ENCODE data around the gene ROR1. TPM values are rescaled to one million over a fixed set of nuclear protein-coding genes. Genes with fewer than 3 reads are reported as not detected.

ROR1 gene
- total and polyA plus RNA-seq, 2 of the 4 experiments (the other 2 are of a cell fraction) = 4.4 to 10.0 TPM

- intact Hi-C loops (cut with micrococcal nuclease) = no loop called here
Observed at GRCh38 chr1:63935553-63935952, 161.7 kb downstream of the ROR1 start.

More at GRCh38 chr1:63935553-63935952, 161.7 kb downstream of the ROR1 start:
- no peak overlapping the region for H3K14ac ChIP-seq (replicated peaks; ENCODE audit: low read depth, low read length)
- no peak for TF ChIP-seq MXI1 (IDR thresholded peaks at IDR 0.05; ENCODE audit: borderline replicate concordance, low read depth, low read length)
- no peak for TF ChIP-seq RFX5 (IDR thresholded peaks at IDR 0.05; ENCODE audit: low read depth, low read length)
- no peak for TF ChIP-seq SMC3 (IDR thresholded peaks at IDR 0.05; ENCODE audit: low read depth, low read length)
- TF ChIP-seq MAFK (IDR thresholded peaks at IDR 0.05; ENCODE audit: low read depth, low read length) = no peak
- no peak for TF ChIP-seq CEBPB (IDR thresholded peaks at IDR 0.05; ENCODE audit: low read depth, low read length)
- TF ChIP-seq RCOR1 (IDR thresholded peaks at IDR 0.05; ENCODE audit: insufficient replicate concordance, low read length) = no peak
- no peak for TF ChIP-seq CHD1 (IDR thresholded peaks at IDR 0.05; ENCODE audit: low read depth, low read length)
- TF ChIP-seq NFE2L2 (IDR thresholded peaks at IDR 0.05; ENCODE audit: low read depth, low read length) = no peak
- no peak overlapping the region for H3K56ac ChIP-seq (ENCODE audit: extremely low read depth, insufficient read depth, low read length)
- H3K4ac ChIP-seq (ENCODE audit: low read depth, low read length) = no peak overlapping the region
- H2BK120ac ChIP-seq (ENCODE audit: low read depth, low read length) = no peak overlapping the region
- H2BK5ac ChIP-seq (ENCODE audit: low read depth, low read length, poor library complexity, severe bottlenecking) = no peak overlapping the region
- no peaks in the 10 kb centered on the region for H4K20me1 ChIP-seq (ENCODE audit: insufficient read depth, low read length)
- H3K18ac ChIP-seq (ENCODE audit: low read depth, low read length) = no peak overlapping the region
- no peak overlapping the region for H3K23ac ChIP-seq (ENCODE audit: low read depth, low read length)
- H3K27ac ChIP-seq (ENCODE audit: insufficient read depth, low read length) = no peak overlapping the region
- no peak overlapping the region for H2AK5ac ChIP-seq (ENCODE audit: low read depth, low read length)
- no peak overlapping the region for H3K4me3 ChIP-seq (ENCODE audit: insufficient read depth, low read depth, low read length)
- no peaks in the 10 kb centered on the region for H3K9me3 ChIP-seq (ENCODE audit: control insufficient read depth, insufficient read depth, low read length)
- no peaks in the 10 kb centered on the region; the same call in 1 of the 2 replicates for H3K4me1 ChIP-seq (ENCODE audit: control insufficient read depth, insufficient read depth, low read length)
- H2AK9ac ChIP-seq (replicated peaks; ENCODE audit: low read depth, low read length, poor library complexity) = no peak overlapping the region
- H2AFZ ChIP-seq (replicated peaks; ENCODE audit: low read length, poor library complexity) = no peak overlapping the region
- in situ Hi-C loops (cut with MboI; ENCODE audit: low sequenced_read_pairs) = no loop called here
- no peak overlapping the region for H2BK15ac ChIP-seq (ENCODE audit: low read depth, low read length)
- ChIA-PET POLR2A (ENCODE audit: unreplicated experiment) (interaction anchor here (0.6 kb wide), 1 partner anchor 80 kb away, joined by 4 read pairs; no protein-coding TSS in a partner anchor), CTCF (no interaction called here)
- no peak overlapping the region for H3K9ac ChIP-seq (ENCODE audit: low read depth, low read length)
- no peaks in the 10 kb centered on the region for H3K79me1 ChIP-seq (ENCODE audit: low read depth in 1 of 2, low read length in 2 of 2)
- no peaks in the 10 kb centered on the region for H3K9me1 ChIP-seq (ENCODE audit: insufficient read depth, low read length)
- no peak overlapping the region for H4K5ac ChIP-seq (ENCODE audit: low read depth, low read length)
- DNase-seq (no peak), ATAC-seq (ENCODE audit: low read depth) (no peak)
- no peaks in the 10 kb centered on the region for H3K27me3 ChIP-seq (ENCODE audit: control insufficient read depth, insufficient read depth, low read length)
- no peak overlapping the region for H3K4me2 ChIP-seq (ENCODE audit: low read depth, low read length)
- no peak overlapping the region for H2BK20ac ChIP-seq (ENCODE audit: low read depth, low read length)
- H4K8ac ChIP-seq (ENCODE audit: low read depth in 2 of 2, low read length in 2 of 2) = no peak overlapping the region
- no peaks in the 10 kb centered on the region for H3K36me3 ChIP-seq (ENCODE audit: control insufficient read depth, insufficient read depth, low read length)
- dilution Hi-C loops (cut with HindIII; ENCODE audit: low sequenced_read_pairs, unreplicated experiment) = no loop called here
- no TSS peak for BruUV-seq (replicated peaks)
- no CpG with 5 or more reads among the region's 1 CpG for WGBS, 2 experiments (ENCODE audit: extremely low coverage in 2 of 2, insufficient read length in 1 of 2)
- H4K91ac ChIP-seq (ENCODE audit: insufficient read depth, low read depth, low read length) = no peak overlapping the region
